Purkinje cell (primary cell): ENCODE measurements around the gene PLA1A. TPM values are rescaled to one million over a fixed set of nuclear protein-coding genes. Genes with fewer than 3 reads are reported as not detected.

Experiments
- polyA plus RNA-seq: library from polyadenylated mRNA; unstranded; fragments of >200 nt; fragmentation: Nextera tagmentation; gene quantifications from 2 replicates; pipeline ENCODE4 v1.2.1, GENCODE V29; 2014

Gene PLA1A, protein sequence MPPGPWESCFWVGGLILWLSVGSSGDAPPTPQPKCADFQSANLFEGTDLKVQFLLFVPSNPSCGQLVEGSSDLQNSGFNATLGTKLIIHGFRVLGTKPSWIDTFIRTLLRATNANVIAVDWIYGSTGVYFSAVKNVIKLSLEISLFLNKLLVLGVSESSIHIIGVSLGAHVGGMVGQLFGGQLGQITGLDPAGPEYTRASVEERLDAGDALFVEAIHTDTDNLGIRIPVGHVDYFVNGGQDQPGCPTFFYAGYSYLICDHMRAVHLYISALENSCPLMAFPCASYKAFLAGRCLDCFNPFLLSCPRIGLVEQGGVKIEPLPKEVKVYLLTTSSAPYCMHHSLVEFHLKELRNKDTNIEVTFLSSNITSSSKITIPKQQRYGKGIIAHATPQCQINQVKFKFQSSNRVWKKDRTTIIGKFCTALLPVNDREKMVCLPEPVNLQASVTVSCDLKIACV
- 0.24 TPM in 1 of 2 replicates, not detected in the other for polyA plus RNA-seq

DNA sequence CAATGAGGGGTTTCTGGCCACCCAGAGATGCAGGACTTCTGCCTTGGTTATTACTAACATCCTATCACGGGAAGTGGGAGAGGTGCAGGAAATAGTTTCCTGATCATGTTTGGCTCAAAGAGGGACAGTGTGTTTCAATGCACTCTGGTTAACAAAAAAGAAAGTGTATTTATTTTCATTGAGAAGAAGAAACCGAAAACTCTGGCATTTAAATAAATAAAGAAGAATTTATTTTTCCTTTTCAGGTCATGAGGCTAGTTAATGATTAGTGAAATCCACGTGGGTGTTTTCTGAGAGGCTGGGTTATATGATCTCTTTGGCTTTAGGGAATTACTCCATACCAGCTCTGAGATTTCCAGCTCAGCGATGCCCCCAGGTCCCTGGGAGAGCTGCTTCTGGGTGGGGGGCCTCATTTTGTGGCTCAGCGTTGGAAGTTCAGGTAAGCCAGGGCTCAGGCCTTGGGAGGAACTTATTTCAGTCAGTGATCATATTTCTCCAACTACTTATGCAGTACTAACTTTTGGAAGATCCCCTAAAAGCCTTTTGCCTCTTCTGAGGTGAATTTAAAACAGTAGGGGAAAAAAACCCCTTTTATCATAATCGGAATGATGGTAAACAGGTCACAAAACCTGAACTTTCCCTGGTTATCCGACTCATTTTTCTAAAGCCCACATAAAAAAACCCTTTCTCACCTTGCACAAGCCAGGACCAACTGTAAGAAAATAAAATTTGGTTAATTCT lies at the start of gene PLA1A:
Gene PLA1A (plus strand): TSS at position 338 of the 741 bp plus-strand sequence. CDS start 29 bp downstream, at position 367.

DNA sequence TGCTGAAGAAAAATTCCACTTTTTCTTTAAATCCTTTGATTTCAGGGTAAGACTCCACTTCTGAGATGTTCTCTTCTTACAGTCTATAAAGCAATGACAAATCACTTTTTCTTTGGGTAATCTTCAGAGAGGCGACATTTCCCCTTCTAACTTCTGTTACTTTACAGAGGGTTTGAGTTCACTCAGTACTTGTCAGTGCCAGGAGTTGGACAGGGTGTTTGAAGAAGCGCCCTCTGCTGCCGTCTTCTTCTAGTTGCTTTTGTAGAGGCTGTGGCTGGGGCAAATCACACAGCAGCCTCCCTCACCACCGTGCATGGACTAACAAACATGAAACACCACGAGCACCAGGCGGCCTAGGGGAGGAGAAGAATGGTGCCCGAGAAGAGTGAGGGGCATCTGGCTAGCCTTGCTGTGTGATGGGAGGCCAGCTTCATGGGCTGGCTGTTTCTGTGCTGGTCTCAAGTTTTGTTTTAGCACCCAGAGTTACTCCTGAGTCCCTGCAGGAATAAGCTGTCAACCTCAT lies 38.2 kb upstream of the PLA1A start, which contains the start of gene CD80:
Gene CD80 (minus strand): TSS at position 174 of the 523 bp plus-strand sequence. CDS start 1,886 bp downstream, outside the sequence.

DNA sequence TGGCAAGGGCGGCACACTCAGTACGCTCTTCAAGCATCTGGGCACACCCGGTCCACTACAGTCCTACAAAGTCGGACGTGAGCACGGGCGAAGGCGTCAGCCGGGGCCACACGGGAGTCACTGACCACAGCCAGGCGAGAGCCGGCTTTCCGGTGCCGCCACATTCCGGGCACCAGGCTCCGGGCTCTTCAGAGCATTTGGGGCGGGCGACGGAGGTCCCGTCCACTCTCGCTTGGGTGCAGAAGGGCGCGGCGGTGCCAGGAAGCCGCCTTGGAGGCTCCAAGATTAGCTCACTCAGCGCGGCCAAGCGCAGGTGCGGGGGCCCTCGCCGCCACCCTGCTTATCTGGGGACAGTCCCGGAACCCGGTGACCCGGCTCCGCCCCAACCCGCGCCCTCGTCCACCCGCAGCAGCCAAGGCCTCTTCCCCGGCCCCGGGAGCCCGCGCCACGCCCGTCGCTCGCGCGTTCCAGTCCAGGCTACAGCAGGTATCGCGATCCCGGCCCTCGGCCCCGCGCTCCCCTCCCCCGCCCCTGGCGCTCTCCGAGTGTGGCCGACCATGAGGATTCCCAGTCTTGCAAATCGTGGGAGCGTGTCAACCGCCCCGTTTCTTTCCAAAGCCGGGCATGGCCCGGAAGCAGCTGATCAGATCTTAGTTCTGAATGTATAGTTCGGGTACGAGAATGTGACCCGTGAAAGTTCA lies 18.2 kb upstream of the PLA1A start, which contains the start of gene ADPRH:
Gene ADPRH (plus strand): TSS at position 127 of the 701 bp plus-strand sequence. CDS start 2,678 bp downstream, outside the sequence.

GRCh38 chr3:119660474-119661440 lies 63.1 kb downstream of the PLA1A start, which contains the start of gene POPDC2:
POPDC2 (minus strand) TSS chr3:119660589; CDS start chr3:119660423, 166 bp downstream.

DNA sequence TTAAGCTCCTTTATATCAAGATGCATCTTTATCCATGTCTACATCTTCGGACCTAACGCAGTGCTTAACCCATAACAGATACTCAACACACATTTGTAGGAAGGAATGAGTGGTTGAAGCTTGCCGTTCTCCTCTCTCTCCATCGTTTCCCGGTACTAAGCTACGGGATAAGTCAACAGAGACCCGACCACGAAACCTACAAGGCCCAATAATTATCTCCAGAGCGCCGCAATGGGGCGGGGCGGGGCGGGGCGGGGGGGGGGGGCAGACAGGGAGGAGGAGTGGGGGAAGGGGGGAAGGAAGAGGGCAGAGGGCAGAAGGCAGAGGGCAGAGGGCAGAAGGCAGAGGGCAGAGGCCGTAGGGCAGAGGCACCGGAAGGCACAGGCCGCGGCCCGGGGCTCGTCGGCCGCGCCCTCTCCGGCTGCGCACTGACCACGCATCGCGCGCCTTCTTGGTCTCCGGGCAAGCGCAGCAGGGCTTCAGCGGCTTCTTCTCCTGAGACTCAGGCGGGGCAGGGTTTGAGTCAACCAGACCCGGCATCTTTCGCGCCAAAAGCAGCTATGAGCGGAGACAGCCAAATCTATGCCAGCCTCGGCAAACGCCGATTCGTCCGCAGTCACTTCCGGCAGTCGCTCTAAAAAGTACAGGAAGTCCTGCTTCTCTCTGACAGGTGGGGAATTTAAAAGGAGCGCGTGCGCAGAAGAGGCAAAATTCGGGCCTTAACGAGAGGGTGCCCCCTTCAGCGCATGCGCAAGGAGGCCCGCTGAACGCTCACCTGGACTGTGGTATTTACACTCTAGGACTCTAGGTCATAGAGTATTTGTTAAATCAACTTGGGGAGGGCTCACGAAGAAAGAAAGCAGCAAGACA lies 79.3 kb downstream of the PLA1A start, which contains the start of gene COX17:
Gene COX17 (minus strand): TSS at position 636 of the 870 bp plus-strand sequence. CDS start 96 bp downstream, at position 540.

Other genes starting within 250 kb of the PLA1A start
- 0.22 and 1.8 TPM in 2 replicates for gene TMEM39A, start 134.3 kb upstream of the PLA1A start, polyA plus RNA-seq
- gene POGLUT1, start 128.9 kb upstream of the PLA1A start, polyA plus RNA-seq: 32.5 and 38.2 TPM in 2 replicates
- gene TIMMDC1, start 99.3 kb upstream of the PLA1A start, polyA plus RNA-seq: 201 and 238 TPM in 2 replicates
- gene CD80, start 38.3 kb upstream of the PLA1A start, polyA plus RNA-seq: 4.7 TPM in 1 of 2 replicates, not detected in the other
- gene ADPRH, start 18.4 kb upstream of the PLA1A start, polyA plus RNA-seq: 0.70 and 1.3 TPM in 2 replicates
- gene POPDC2, start 62.7 kb downstream of the PLA1A start, polyA plus RNA-seq: not detected in 2 replicates
- 326 and 458 TPM in 2 replicates for gene COX17, start 79.5 kb downstream of the PLA1A start, polyA plus RNA-seq
- gene CFAP91, start 105.1 kb downstream of the PLA1A start, polyA plus RNA-seq: 10.5 and 17.1 TPM in 2 replicates
- gene NR1I2, start 184.2 kb downstream of the PLA1A start, polyA plus RNA-seq: 0.31 TPM in 1 of 2 replicates, not detected in the other